Measurements from ENCODE around the gene BIRC5.

The BIRC5 gene

GRCh38 chr17:78182504-78182903 lies 31.5 kb upstream of the BIRC5 start:
- no peak for FAIRE-seq
- no peak for DNase-seq (ENCODE audit: insufficient read length, low spot score)

DNA sequence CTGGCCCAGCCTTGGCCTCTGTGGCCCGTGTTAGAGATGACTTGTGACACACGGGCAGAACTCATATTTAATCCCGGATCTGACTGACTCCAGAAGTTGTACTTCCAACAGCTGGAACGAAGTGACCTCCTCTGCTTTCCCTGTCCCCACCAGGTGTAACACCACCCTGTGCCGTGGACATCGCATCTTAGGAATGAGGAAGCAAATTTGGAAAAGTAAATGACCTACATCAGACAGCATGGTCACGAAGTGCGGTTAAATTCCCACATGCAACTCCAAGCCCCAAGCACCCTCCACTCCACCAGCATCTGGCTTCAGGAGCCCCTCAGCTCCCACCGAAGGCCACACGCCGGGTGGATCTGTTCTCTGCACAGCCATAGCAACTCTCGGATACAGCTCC lies 30.1 kb upstream of the BIRC5 start:
- DNase-seq (ENCODE audit: insufficient read length, low spot score) (no peak), FAIRE-seq (no peak)

- FAIRE-seq: no peak
- no peak for DNase-seq (ENCODE audit: insufficient read length, low spot score)
Measured at GRCh38 chr17:78184351-78184750, 29.7 kb upstream of the BIRC5 start.

GRCh38 chr17:78184868-78185267 lies 29.2 kb upstream of the BIRC5 start:
- FAIRE-seq: no peak

GRCh38 chr17:78185981-78186691 lies 27.9 kb upstream of the BIRC5 start:
- FAIRE-seq (peak; percentile 44), DNase-seq (ENCODE audit: insufficient read length, low spot score) (no peak)

More at GRCh38 chr17:78184868-78185267, 29.2 kb upstream of the BIRC5 start:
- DNase-seq (ENCODE audit: insufficient read length, low spot score): no peak

DNA sequence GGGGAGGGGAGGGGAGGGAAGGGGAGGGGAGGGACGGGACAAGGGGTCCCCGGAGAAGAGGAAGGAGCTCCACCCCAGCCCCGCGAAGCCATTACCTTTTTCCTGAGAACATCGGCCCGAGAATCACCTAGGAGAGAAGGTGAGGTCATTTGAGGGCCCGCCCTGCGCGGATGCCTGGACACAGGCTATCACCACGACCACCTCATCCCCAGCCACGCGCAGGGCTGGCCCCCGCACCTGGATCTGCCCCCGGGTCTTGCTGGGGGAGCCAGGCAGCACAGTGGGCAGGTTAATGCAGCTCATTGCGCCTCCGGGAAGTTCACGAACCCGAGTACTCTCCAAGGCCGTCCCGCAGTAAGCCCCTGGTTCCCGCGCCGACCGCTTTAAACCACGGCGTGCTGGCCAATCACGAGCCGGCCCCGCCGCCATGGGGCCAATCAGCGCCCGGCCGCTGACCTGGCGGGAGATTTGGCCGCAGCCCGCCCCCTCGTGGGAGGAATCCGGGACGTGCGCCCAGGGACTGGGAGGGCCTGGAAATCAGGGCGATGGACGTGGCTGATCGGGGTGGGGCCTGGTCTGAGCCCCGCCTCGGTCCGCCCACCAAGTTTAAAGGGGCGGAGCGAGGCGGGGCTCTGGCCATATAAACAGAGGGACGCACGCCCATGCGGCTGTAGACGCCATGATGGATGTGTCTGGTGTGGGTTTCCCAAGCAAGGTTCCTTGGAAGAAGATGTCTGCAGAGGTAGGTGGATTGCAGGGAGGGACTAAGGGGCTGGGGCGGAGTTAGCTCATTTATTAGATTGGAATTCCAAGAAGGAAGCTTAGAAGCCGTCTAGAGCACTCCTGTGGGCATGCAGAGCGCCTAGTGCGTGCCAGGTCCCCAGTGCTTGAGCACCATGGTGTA lies 27.1 kb upstream of the BIRC5 start, which contains the start of the genes AFMID and TK1:
AFMID (plus strand) TSS at position 671 of the 904 bp plus-strand sequence; CDS start at position 680, 9 bp downstream.
TK1 (minus strand) TSS at position 361 of the 904 bp plus-strand sequence; CDS start at position 303, 58 bp downstream.
- DNase-seq (ENCODE audit: insufficient read length, low spot score) (peak; percentile 98), FAIRE-seq (peak; percentile 93)

GRCh38 chr17:78196716-78197115 lies 17.3 kb upstream of the BIRC5 start:
- FAIRE-seq (no peak), DNase-seq (ENCODE audit: insufficient read length, low spot score) (no peak)

GRCh38 chr17:78197147-78197832 lies 16.8 kb upstream of the BIRC5 start:
- DNase-seq (ENCODE audit: insufficient read length, low spot score): no peak
- no peak for FAIRE-seq

DNA sequence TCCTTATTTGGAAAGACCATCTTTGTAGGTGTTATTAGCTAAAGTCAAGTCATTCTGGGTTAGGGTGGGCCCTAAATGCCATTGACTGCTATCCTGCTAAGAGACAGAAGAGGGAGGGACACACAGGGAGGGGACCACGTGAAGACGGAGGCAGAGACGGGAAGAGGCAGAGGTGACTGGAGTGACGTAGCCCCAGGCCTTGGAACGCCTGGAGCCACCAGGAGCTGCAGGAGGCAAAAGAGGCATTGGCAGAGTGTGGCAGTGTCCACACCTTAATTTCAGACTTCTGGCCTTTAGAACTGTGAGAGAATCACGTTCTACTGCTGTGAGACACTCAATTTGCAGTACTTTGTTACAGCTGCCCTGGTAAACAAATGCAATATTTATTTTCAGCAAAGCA lies 13.6 kb upstream of the BIRC5 start:
- no peak for DNase-seq (ENCODE audit: insufficient read length, low spot score)
- FAIRE-seq: no peak

DNA sequence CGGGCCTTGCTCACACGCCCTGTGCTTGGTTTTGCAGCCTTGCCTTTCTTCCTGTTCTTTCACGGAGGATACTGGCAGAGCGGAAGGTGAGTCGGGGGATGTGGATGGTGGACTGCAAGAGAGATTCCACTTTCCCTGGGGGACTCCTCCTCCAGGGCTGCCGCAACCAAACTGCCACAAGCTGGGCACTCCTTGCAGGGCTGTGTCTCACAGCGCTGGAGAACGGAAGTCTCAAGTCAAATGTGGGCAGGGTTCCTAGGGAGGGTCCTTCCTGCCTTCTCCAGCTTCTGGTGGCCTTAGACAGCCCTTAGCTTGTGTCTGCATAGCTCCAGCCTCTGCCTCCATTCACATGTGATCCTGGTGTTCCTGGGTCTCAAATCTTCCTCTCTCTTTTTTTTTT lies 11.4 kb upstream of the BIRC5 start:
- DNase-seq (ENCODE audit: insufficient read length, low spot score) (no peak), FAIRE-seq (no peak)

DNA sequence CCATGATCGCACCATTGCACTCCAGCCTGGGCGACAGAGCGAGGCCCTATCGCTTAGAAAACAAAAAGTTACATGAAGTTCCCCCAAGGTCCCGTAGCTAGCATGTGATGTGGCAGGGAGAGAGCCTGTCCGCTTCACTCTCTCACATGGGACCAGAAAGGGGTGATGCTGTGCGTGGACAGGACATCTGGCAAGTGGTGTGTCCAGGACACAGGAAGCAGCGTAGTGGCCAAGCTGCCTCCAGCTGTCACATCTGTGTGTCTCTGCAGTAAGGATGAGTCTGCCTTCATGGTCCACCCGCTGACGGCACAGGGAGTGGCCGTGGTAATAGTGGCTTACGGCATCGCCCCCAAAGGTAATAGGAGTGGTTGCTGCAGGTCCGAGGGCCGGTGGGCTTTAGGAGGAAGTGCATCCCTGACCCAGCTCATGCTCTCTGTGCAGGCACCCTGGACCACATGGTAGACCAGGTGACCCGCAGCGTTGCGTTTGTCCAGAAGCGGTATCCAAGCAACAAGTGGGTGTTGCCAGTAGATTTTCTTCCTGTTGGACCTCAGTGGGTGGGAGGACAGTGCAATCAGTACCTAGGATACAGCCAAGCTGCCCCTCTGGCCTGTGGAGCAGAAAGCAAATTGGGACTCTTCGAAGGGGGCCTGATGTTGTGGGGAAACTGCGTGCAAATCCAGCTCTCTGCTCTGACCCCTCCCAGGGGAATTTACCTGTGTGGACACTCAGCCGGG lies 9.5 kb upstream of the BIRC5 start:
- DNase-seq (ENCODE audit: insufficient read length, low spot score): no peak
- FAIRE-seq: no peak

GRCh38 chr17:78205124-78205775 lies 8.8 kb upstream of the BIRC5 start:
- no peak for FAIRE-seq

GRCh38 chr17:78206298-78206697 lies 7.8 kb upstream of the BIRC5 start:
- FAIRE-seq: no peak
- no peak for DNase-seq (ENCODE audit: insufficient read length, low spot score)

More at GRCh38 chr17:78205124-78205775, 8.8 kb upstream of the BIRC5 start:
- no peak for DNase-seq (ENCODE audit: insufficient read length, low spot score)

DNA sequence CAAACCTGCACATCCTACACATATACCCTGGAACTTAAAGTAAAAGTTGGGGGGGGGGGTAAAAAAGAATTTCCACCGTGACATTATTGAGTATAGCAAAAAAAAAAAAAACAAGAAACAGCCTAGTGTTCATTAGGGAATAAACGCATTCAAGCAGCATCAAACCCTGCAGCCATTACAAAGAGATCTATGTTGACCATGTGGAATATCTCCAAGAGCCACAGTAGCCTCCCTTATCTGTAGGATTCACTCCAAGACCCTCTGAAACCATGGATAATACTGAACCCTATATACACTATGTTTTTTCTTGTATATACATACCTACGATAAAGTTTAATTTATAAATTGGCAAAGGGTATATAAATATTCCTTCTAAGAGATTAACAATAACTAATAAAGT lies 5.6 kb upstream of the BIRC5 start:
- no peak for DNase-seq (ENCODE audit: insufficient read length, low spot score)
- FAIRE-seq: no peak

DNA sequence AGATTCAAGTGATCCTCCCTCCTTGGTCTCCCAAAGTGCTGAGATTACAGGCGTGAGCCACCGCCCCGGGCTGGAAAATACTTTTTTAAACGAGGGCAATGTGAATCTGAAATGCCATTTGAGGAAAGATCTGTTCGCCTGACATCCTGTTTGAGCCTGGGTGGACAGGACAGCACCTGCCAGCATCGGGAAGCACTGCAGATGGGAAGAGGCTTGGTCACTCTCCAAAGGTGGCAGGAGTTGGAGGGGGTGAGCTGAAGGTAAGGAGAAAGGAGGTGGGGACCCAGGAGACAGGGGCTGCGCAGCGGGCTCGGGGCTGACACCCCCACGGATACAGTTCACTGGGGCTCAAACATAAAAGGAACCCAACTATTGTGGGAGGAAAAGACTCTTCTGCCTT lies 3.9 kb upstream of the BIRC5 start:
- DNase-seq (ENCODE audit: insufficient read length, low spot score): no peak
- FAIRE-seq: no peak

DNA sequence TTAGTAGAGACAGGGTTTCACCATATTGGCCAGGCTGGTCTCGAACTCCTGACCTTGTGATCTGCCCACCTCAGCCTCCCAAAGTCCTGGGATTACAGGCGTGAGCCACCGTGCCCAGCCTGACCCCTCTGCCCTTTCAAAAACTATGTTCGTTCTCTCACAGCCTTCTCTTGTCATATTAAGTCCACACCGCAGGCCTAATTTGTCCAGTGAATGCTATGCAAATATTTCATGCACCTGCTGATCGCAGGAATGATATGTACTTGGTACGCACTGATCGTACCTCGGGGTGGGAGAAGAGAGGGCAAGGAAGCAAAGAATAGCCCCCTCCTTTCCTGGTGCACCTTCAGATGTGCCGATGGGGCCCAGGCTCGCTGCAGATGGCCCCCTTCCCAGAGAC lies 3.0 kb upstream of the BIRC5 start:
- no peak for FAIRE-seq
- DNase-seq (ENCODE audit: insufficient read length, low spot score): no peak

DNA sequence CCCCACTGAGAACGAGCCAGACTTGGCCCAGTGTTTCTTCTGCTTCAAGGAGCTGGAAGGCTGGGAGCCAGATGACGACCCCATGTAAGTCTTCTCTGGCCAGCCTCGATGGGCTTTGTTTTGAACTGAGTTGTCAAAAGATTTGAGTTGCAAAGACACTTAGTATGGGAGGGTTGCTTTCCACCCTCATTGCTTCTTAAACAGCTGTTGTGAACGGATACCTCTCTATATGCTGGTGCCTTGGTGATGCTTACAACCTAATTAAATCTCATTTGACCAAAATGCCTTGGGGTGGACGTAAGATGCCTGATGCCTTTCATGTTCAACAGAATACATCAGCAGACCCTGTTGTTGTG lies 631 bp downstream of the BIRC5 start:
- FAIRE-seq: no peak
- no peak for DNase-seq (ENCODE audit: insufficient read length, low spot score)

- FAIRE-seq: no peak
- DNase-seq (ENCODE audit: insufficient read length, low spot score): no peak
Measured at GRCh38 chr17:78219396-78220150, 5.5 kb downstream of the BIRC5 start.

GRCh38 chr17:78223061-78223460 lies 9.0 kb downstream of the BIRC5 start:
- FAIRE-seq (no peak), DNase-seq (ENCODE audit: insufficient read length, low spot score) (no peak)
